Inferior parietal cortex (tissue), 1 donor: ENCODE results near the gene CYP2W1.

Experiments used
- DNase-seq: peaks from one replicate; pipeline ENCODE4 v3.0.0-alpha.2; 2016; ENCODE audit errors: extremely low spot score

Gene CYP2W1

DNA sequence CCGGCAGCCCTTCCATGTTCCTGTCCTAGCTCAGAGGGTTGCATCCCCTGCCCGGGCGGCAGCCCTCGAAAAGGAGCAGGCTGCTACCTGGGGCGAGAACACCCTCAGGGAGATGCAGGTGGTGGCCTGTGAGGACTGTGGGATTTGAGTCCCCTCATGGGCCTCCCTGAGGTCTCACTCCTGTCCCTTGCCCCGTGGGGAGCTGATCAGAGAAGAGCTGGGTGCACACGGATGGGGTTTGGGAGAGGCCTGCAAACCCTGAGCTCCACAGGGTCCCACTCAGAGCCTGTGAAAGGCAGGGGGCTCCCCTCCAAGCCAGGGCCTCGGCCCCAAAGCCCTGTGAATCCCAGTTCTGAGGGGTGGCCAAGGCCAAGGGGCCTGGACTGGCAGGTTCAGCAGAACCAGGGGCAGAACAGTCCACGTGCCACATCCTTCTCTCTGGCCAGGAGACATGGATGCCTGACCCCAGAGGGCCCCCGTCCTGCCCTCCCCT, 424 bp upstream of the CYP2W1 start:
- no peak for DNase-seq

DNA sequence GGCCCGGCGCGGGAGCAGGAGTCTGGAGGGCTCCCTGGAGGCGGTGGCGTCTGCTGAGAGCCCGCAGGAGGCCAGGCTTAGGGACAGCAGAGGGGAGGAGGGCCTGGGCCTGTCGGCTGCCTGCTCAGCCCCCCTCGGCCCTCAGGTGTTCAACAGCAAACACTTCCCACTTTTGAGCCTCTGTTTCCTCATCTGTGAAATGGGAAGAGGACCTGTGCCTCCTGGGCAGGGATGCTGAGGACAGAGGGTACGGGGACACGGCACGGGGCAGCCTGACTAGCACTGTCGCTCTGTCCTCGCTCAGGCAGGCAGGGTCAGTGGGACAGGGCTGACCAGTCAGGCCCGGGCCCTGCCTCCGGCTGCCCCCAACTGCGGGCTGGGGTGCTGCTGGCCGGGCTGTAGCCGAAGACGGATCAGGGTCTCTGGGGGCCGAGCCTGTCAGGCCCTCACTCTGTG, 663 bp downstream of the CYP2W1 start:
- no peak for DNase-seq

DNA sequence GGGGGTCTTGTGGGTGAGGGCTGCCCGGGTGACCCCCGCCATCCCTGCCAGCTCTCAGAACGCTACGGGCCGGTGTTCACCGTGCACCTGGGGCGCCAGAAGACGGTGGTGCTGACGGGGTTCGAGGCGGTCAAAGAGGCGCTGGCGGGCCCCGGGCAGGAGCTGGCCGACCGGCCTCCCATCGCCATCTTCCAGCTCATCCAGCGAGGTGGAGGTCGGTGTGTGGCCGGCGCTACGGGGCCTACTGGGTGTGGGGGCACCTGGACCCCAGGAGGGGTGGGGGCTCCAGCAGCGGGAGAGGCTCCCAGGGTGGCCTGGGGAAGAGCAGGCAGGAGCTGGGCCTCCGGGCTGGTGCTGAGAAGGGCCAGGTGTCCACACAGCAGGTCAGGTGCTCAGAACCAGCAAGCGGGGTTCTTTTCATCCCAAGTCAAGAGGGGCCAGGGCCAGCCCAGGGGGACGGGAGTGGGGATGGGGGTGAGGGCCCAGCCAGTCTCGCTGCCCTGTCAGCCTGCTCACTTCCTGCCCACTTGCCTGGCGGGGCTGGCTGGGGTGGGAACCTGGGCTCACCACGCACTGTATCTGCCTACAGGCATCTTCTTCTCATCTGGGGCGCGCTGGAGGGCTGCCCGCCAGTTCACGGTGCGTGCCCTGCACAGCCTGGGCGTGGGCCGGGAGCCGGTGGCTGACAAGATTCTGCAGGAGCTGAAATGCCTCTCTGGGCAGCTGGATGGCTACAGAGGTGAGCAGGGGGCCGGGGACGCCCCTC, 1.6 kb downstream of the CYP2W1 start:
- no peak for DNase-seq

DNA sequence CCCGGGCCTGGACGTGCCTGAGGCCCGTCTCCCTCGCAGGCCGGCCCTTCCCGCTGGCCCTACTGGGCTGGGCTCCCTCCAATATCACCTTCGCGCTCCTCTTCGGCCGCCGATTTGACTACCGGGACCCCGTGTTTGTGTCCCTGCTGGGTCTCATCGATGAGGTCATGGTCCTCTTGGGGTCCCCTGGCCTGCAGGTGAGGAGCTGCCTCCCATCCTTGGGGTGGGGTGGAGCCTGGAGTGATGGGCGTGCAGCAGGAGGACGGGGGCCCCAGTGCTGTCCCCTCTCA, 2.1 kb downstream of the CYP2W1 start:
- DNase-seq: no peak

DNA sequence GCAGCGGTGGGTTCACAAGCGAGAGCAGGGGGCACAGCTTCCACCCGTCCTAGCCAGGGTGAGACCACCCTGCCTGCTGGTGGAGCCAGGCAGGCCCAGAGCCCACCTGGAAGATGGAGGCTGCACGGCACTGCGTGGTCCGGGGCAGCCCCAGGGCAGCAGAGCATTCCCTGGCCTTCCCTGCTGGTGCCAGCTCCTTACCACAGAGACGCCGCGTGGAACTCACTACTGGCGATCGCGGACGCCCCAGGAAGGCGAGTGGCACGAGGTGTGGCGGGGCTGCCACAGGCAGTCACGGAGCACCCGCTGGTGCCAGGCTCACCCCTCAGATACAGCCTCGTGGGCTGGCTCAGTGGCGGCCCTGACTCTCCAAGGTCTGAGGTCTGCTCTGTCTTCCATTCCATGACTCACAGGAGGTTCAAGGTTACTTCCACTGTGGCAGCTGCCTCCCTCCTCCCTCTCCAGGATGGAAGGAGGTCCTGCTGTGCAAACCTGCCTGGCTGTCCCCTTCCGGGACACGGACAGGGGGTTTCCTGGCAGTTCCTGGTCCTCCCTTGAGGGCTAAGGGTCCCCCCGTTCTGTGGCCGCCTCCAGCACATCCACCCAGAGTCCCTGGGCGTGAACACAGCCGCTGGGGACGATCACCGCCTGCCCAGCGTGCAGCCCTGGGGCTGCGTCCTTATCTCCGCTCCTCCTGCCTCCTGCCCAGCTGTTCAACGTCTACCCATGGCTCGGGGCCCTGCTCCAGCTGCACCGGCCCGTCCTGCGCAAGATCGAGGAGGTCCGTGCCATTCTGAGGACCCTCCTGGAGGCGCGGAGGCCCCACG, 3.1 kb downstream of the CYP2W1 start:
- DNase-seq: no peak

DNA sequence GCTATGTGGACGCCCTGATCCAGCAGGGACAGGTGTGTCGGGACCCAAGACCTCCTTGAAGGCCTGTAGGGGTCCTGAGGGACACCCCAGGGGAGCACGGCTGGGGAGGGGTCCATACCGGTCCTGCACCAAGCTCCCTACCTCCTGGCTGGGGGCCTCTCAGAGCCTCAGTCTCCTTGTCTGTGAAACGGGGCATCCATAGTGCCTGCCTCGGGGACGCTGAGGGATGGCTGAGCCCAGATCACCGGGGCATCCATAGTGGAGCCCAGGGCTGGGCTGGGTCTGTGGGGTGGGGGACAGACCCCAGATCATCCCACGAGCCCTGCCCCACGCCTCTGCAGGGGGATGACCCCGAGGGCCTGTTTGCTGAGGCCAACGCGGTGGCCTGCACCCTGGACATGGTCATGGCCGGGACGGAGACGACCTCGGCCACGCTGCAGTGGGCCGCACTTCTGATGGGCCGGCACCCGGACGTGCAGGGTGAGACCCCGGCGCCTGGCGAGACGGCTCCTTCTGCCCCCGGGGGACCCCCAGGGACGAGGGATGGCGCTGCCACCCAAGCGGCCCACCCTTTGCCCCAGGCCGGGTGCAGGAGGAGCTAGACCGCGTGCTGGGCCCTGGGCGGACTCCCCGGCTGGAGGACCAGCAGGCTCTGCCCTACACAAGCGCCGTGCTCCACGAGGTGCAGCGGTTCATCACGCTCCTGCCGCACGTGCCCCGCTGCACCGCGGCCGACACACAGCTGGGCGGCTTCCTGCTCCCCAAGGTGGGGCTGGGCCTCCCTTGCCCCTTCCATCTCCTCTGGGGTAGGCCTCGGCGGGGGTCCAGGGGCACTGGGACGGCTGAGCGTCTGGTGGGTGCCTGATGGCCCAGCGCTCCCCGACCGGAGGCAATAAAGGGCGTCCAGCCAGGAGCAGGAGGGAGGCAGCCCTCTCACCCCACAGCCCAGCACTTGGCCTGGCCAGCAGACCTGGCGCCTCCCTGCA, 4.1 kb downstream of the CYP2W1 start:
- DNase-seq: no peak

DNA sequence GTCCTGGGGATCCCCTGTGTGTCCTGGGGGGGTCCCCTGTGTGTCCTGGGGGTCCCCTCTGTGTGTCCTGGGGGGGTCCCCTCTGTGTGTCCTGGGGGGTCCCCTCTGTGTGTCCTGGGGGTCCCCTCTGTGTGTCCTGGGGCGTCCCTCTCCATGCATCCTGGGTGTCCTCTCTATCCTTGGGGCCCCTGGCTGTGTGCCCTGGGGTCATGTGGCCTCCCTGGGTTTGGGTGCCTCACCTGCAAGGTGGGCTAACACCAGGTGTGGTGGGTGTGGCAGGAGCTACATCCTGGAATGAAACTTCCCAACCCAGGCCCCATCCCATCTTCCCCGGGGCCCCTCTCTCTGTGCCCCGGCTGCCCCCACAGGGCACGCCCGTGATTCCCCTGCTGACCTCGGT, 4.9 kb downstream of the CYP2W1 start:
- DNase-seq: no peak

DNA sequence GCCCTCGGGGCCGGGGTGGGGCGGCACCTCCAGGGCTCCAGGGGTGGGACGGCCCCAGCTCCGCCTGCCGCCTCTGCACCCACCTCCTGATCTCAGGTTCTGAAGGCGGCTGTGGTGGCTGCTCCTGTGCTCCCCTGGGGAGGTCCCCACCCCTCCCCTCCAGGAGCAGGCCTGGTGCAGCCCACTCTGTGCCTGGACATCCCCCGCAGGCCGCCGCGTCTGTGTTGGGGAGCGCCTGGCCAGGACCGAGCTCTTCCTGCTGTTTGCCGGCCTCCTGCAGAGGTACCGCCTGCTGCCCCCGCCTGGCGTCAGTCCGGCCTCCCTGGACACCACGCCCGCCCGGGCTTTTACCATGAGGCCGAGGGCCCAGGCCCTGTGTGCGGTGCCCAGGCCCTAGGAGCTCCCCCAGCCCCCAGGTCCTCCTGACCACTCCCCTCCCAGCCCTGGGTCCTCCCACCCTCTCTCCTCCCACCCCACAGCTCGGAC, 5.5 kb downstream of the CYP2W1 start:
- no peak for DNase-seq

DNA sequence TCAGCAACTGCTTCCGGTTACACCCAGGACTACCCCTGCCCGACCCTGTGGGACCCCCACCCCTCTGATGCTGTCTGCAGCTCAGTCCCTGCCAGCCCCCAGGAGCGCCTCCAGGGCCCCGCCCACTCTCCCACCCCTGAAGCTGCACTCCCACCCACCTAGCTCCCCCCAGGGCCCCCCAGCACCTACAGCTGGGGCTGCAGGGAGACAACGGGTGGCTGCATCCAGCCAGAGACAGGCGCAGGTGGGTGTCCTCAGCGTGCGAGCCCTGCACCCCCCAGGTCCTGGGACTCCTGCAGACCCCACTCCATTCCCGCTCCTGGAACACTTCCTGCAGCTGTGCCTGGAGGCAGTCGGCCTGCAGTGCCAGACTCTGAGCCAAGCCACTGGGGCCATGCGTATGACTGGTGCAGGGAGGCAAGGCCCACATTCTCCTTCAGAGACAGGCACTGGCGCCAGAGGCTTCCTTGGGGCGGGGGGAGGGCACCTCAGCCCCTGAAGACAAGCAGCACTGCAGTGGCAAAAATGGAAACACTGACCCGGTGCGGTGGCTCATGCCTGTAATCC, 6.1 kb downstream of the CYP2W1 start:
- no peak for DNase-seq

DNA sequence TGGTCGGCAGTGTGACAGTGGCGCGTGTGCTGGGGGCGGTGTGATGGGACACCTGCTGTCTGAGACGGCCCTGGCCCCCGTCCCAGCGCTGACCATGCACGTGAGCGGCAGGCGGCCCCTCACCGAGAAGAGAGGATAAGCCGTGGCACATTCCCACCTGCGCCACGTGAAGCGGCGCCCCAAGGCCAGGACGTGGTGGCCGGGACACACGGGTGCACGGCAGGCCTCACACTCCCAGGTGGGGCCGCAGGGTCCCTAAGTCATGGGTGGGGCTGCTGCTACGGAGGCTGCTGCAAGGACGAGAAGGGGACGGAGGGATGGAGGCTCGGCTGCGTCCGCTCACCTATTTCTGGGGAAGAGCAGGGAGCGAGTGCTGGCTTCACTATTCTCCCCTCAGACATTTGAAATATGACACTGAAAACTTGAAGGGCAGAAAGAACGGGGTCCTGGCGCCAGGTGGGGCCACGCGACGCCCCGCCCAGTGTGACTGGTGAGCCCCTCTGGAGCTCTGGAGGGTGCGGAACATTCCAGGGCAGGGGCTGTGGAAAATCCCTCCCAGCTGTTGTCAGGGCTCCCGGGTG, 7.5 kb downstream of the CYP2W1 start:
- no peak for DNase-seq

DNA sequence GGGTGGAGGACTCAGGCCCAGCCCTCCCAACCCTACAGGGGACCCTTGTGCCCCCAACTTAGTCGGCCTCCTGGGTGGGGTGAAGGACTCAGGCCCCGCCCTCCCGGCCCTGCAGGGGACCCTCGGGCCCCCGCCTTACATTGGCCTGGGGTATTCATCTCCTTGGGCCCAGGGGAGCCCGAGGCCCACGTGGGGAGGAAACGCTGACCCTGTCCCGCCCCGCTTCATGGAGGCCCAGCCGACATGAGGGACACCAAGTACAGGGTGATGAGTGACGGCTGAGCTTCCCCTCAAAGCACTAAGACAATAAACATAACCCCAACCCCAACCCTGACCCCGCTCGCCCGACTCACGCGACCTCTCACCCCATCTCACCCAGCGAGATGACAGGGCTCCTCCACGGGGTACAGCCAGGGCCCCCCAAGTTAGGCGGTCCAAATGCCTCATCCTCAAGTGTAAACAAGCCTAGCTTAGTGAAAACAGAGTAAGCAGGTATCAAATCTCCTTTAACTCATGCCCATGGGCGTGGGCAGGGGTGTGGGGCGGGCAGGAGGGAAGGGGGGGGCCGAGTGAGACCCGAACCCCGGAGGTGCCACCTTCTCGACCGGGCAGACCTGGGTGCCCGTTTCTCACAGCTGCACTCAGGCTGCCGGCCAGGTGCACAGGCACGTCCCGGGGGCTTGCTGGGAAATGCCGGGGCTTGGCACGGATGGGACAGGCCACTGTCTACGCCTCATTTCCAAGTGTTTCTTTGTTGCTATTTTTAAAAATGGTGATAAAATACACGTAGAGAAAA, 8.2 kb downstream of the CYP2W1 start:
- DNase-seq: no peak

DNA sequence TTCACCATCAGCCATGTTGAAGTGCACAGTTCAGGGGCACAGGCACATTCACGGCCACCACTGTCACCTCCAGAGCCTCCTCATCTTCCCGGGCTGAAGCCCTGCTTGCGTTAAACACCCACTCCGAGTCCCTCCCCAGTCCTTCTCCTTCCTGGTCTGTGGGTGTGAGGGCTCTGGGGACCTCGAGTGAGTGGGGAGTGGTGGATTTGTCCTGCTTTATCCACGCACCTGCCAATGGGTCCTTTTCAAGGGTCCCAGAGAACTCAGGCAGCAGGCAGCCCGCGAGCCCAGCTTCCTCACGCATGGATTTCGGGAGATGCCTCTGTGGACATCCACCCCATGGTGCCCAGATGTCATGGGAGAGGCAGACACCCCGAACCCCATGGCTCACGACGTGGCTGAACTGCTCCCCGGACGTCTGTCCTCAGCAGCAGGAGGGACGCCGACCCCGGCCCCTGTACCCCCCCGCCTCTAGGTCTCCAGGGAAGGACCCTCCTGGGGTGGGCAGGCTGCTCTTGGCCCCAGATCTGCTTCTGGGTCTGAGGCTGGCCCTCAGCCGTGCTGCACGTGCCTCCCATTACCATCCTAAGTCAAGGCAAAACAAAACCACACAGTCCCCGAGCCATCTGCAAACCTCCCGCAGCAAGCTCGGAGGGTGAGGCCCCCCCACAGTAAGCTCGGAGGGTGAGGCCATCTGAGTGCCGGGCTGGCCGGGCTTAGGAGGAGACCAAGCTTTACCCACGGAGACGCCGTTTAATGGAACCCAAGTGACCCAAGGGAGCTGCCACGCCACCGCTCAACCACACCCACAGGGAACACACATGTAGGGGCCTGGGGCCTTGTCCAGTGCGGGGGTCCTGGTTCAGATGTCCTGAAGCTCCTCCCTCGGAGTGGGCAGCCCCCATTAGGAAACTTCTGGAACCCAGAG, 9.0 kb downstream of the CYP2W1 start:
- DNase-seq: no peak

DNA sequence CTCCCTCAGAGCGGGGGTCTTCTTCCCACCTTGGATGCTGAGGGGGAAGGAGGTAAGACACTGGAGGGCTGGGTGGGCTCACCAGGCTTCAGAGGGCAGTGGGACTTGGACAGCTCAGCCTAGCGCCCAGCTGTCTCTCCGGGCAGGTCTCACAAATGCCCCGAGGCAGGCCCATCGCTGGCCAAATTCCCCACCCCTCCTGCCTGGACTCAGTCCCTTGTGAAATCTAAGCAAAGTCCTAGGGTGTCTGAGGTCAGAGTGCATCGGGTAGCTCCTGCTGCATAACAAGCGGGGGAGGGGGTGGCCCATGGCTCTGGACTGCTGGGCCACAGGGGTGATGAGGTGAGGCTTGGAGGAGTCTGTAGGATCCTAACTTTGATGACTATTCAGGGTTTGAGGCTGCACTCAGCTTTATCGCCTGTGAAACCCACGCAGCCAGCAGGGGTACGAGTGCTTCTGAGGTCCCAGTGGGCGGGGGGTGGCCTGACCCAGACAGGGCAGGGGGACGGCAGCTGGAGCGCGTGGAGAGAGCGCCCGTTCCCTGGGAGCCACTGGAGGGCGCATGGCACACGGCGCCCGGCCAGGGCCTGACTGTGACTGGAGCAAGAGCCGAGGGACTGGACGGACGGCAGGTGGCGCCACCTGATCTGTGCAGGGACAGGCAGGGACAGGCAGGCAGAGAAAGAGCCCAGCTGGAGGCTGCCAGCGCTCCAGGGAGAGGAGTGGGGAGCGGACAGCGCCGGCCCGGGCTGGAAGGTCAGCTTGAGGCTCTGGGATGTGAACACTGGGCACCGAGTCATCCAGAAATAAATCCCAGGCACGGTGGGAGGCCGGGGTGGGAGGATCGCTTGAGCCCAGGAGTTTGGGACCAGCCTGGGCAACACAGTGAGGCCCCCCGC, 10.0 kb downstream of the CYP2W1 start:
- DNase-seq: peak; percentile 93

DNA sequence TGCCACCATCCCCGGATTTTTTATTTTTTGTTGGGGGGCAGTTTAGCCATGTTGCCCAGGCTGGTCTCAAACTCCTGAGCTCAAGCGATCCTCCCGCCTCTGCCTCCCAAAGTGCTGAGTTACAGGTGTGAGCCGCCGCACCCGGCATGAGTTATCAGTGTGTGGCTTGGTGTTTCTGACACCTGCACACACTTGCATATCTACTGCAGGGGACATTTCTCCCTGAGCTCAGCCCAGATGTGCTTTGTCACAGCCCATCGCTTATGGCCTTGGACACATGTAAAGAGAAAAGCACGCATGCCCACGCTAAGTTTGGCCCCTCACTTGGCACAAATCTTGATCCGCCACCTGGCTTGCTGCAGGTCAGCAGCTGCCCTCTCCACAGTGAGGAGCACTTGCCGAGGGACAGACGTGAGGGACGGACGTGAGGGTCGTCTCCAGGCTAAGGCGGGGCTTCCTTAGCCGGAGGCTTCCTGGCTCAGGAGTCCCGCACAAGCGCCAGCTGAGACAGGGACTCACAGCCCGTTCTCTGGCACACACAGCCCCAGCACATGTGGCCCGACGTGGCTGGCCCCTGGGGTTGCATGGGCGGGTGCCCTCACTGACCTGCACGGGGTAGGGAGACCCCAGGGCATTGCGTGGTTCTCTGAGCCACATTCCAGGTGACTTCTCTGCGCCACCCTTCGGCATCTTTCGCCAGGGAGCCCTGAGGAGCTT, 11.8 kb downstream of the CYP2W1 start:
- no peak for DNase-seq

DNA sequence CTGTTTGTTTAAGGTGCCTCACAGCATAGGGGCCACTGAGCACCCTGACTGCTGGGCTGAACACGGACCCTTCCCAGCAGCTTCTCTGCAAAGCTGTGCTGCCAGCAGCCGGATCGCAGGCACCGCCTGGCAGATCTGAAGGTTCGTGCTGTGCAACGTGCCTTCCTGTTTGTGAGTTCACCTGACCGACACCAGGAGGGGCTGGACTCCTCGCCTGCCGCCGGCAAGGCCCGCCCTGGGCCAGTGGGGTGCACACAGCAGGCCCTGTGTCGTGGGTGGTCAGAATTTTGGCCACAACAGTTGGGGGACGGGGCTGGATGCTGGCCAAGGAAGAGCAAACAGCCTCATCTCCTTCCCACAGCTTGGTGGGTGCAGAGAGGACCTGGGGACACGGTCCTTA, 12.6 kb downstream of the CYP2W1 start:
- DNase-seq: no peak

DNA sequence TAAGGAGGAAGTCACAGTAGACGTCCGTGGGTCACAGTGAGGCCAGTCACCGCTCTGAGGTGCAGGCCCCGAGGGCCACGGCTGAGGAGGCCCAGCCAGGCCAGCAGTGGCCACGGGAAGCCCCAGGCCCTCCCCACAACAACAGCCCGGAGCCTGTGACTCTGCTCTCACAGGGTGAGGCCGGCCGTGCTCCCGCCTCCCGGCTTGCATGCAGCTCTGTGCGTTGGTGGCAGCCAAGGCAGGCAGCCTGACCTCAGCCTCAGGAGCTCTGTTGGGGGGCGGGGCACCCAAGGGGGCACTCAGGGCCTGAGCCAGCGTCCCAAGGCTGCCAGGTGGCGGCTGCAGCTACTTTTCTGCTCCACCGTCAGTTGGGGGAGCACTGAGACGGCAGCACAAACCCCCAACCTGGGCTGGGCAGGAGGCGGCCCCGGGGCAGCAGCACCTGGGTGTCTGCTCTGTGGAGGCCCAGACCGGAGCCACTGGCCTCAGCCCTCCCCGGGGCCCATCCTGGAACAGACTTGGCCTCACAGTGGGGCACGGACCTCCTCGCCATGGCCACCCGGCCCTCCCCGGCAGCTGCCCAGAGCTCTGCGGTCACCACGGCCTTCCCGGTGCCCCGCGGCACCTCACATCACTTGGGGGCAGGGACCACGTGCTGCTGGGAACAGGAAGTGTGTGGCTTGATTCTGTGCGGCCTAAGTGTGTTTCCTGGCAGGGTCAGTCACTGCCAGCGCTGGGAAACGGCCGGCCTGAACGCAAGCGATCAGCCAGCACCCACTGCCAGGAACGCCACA, 13.3 kb downstream of the CYP2W1 start:
- no peak for DNase-seq
